GM19467 (cell line): ENCODE results near the gene COPB2.
"Not testable (repeated sequence)": the region's sequence is repeated elsewhere in the genome, so short reads cannot be mapped to it uniquely, and the experiment has no call there.

Experiments
- ATAC-seq: cut with Tn5 transposase; IDR thresholded peaks from one replicate; pipeline ENCODE4 v1.9.1; 2021; ENCODE audit warnings: mild to moderate bottlenecking, moderate library complexity; ENCODE audit not compliant: unreplicated experiment

COPB2 gene

DNA sequence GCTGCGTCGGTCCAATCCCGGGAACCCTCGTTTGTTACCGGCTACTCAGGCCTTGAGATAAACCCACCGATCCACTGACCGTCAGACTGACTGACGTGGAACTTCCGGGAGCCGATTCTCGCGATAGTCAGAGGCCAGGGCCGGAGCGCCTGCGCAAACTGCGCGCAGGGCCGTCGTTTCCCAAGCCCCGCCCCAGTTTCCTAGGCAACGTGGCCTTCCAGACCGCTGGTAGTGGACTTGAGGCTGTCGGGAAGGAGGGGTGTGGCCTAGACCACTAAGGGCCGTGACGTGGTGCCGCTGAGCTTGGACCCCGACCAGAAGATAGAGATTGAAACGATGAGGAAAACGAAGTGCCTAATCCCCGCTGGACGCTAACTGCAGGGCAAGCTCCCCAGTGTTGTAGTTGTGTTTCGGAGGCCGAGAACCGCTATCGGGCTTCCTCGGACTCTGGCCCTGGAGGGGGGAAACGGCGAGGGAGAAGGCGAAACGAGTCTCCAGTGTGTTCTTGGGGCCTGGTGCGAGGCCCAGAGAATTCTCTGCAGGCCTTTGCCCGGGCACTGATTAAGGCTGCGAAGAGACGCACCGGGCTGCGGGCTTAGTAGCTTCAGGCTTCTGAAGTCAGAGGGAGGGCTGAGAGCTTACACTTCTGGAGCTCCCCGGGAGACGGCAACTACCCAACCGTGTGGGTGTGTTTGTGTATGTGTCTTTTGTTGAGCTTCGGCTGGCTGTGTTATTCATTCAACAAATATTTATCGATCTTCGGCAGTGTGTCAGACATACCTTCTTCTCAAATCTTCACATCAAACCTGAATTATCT is at the start of gene COPB2:
COPB2 (minus strand) TSS at position 96 of the 817 bp plus-strand sequence. CDS start 97 bp downstream, outside the sequence.
- peak; percentile 97 for ATAC-seq

DNA sequence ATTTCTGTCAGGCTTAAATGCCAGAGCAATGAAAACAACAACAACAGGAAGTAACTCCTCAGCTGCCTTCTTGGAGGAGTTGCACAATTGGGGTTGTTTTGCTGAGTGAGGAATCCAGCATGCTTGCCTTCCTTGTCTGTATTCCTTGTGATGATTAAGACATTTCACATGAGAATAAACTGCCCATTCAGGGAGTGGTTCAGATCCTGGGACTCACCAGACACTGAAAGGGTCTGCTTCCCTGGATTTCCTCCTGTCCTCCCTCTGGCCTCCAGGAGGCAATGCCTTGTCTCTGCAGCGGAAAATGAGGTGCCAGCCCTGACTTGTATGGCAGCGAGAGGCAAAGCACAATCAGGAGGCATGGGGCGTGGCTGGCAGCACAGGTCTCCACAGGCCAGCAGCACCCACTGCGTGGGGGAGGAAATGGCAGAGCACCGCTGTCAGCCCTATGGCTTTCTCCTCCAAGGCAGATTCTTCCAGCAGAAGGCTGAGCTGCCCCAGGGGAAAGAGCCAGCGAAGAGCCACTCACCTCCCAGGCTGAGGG is 45.4 kb upstream of the COPB2 start:
- no peak for ATAC-seq

DNA sequence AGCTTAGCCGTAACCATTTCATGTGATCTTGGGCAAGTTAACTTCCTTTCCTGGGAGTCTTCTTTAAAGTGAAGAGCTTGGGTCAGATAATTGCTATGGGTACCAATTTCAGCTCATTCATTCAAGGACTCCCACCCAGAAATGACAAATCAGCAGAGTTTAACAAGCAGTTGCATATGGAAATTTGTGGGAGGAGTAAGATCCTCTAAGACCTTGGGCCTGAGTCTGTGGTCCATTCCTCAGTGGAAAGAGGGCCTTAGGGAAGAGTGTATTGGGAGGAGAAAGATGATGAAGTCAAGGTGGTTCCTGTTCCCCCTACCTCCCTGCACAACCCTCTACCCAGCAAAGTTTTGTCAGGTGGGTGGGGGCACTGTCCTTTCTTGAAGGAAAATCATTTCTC is 44.8 kb upstream of the COPB2 start:
- ATAC-seq = no peak

DNA sequence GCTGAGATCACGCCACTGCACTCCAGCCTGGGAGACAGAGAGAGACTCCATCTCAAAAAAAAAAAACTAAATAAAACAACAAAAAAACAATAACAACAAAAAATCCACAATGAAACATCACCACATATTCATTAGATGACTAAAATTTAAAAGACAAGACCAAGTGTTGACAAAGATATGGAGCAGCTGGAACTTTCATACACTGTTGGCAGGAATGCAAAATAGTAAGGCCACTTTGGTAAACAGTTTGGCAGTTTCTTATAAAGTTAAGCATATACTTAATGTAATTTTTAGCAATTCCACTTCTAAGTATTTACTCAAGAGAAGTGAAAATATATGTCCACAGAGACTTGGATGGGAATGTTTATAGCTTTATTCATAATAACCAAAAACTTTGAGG is 43.6 kb upstream of the COPB2 start:
- no peak for ATAC-seq

DNA sequence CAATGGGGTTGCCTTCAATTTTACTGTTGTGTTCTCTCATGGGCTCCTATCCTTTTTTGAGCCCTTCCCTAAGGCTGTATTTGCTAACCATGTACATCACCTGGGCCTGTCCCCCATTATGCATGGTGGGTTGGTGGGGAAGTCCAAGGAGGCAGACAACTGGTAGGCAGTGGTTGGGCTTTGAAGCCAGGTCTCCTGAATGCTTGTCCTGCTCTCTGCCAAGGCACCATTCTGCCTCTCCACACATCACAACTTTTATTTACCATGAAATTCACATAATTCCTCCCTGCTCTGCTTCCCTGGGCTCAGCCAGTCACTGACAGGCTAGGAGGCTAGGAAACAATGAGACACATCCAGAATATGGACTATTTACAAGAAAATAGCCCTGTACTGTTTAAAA is 41.0 kb upstream of the COPB2 start:
- ATAC-seq = no peak

DNA sequence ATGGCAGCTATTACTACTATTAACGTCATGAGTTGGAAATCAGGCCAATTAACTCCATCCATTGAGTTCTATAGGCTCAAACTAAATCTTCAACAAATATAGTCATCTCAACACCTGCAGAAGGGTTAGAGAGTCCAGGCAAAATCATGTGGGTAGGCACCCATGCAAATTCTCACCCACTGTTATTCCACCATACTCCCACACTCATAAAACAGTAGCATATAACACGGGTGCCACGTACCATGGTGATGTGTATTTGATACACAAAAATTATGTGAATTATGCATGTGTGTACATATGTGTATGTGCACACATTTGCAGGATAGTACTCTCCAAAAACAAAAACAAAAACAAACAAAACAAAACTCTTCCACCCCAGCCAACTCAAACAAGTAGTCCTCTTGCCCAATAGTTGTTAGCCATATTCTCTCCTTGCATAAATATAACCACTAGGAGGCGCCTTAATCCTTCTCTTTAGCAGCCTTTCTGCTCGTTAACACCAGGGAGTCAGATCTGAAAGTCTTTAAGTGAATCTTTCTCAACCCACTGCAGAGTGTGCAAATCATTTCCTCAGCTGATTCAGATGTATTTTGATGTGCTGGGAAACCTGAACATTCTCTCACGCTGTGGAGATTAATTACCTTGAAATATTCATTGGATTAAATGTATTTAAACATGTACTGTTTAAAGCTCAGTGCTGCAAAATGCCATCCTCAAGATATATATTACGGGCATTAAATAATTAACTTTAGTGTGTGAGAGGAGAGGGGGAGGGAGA is 38.0 kb upstream of the COPB2 start:
- ATAC-seq = peak; percentile 85

DNA sequence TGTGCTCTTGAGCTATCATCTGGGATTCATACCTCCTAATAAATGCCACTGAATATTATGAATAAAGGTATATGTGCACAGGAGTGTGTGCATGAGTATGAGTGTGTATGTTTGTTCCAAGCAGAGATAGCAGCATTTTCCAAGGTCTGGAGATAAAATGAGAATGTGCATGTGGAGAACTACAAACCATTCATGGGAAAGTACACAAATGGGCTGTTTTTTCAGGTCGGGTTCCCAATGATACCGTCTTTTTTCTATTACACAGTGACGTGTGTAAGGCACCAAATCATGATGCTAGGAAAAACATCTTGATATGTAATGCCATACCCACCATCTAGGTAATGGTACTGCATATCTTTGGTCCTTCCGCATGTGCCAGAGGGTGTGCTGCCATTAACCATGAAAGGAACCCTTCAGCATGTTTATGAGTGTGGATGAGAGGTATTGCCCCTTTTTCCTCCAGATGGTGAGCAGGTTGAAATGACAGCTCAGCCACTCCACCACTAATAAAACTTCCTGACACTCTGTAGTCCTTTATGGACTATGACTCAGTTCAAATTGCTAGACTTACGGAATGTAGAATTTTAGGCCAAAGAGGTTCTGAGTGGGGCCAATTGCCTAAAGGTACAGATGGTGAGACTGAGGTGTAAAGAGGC is 36.4 kb upstream of the COPB2 start:
- no peak for ATAC-seq

DNA sequence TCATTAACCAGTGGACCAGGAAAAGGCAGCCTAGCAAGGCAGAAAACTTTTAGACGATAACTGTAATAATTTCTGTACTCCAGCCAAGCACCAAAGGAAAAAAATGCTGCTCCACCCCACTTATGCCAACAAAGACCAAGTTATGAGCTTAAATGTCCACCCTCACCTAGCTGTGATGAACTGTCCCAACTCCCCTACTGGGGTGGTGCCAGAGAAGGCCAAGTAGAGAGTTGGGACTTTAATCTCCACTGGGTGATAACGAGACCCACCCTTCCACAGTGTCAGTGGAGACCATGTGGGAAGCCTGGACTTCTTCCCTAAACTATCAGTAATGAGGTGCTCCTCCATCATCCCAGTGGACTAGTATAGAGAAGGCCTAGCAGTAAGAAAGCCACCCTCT is 33.8 kb upstream of the COPB2 start:
- ATAC-seq = no peak

DNA sequence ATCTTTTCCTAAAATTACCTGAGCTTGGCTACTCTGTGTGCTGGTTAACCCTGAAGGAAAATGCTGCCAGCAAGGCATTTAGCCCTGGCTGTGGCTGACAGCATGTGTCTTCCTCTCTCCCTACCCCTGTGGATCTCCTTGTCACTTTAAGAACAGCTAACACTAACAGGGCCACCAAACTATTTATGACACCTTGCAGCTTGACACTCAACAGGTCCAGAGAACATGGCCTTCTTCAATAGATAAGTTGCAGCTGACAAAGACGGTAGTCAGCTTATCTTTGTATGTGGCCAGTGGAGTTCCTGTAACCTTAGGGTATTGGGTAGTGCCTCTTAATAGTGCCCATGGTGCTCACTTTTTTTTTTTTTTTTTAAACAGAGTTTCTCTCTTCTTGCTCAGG is 32.0 kb upstream of the COPB2 start:
- no peak for ATAC-seq

DNA sequence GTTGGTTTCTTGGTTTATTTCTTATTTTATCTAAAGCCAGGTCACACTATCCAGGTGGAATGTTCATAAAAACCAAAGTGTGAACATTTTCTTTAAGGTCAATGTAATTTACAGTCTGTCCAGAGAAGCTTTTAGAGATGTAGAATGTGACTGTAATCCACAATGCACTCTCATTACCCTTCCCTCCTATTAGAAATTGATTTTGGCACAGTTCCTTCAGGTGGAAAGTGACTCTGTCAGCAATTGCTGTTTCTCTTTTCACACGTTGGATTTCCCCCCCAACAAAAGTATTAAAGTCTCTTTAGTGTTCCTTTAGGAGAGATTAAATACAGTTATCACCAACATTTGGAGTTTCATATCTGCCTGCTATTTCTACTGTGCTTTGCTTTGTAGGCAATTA is 31.6 kb upstream of the COPB2 start:
- ATAC-seq = no peak

DNA sequence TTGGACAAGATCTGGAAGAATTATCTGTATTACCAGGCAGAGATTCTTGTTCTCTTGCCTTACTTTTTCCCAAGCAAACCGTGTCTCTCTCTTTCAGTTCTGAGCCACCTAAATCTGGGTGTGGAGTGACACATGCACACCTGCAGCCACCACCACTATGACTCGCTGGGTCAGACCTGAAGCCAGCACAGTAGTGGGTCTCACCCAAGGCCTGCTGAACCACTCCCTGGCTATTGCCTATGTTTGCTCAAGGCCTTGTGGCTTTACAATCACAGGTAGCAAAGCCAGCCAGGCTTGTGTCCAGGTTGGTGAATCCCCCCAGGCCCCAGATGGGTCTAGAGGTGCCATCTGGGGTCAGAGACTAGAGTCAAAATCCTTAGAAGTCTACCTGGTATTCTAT is 28.7 kb upstream of the COPB2 start:
- no peak for ATAC-seq

DNA sequence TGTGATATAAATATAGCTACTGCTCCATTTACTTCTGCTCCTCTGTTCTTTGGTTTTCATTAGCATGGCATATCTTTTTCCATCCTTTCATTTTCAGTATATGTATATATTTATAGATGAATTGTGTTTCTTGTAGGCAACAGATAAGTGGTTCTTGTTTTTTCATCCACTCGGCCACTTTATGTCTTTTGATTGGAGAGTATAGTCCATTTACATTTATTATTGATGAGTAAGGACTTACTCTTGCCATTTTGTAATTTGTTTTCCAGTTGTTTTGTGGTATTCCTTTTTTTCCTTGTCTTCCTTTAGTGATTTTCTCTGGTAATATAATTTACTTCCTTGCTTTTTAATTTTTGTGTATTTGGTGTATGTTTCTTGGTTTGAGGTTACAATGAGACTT is 26.8 kb upstream of the COPB2 start:
- ATAC-seq = no peak

DNA sequence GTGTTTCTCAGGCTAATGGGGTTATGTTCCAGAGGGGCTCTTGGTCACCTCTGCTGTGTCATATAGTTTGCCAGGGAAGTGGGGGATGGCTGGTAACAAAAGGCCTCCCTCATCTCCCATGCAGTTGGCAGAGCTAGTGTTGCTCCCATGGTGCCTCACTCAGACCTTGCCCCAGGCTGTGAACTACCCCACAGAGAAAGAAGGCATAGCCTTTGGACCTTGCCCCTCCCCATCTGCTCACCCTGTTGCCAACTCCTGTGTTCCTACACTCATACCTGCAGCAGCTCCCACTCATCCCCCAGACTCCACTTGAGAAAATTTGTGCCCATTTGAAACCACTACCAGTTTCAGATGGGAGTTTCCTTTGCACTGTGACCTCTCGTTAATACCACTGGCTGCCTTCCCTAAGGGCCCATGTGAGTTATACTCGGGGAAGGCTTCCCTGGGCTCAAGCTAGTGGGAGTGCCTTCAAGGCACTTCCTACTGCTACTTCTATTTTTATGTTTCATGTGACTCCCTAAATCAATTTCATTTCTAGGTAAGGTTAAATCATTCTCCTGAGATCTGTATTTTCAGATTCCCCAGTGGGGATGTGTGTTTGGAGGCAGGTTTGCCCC is 25.3 kb upstream of the COPB2 start:
- no peak for ATAC-seq

DNA sequence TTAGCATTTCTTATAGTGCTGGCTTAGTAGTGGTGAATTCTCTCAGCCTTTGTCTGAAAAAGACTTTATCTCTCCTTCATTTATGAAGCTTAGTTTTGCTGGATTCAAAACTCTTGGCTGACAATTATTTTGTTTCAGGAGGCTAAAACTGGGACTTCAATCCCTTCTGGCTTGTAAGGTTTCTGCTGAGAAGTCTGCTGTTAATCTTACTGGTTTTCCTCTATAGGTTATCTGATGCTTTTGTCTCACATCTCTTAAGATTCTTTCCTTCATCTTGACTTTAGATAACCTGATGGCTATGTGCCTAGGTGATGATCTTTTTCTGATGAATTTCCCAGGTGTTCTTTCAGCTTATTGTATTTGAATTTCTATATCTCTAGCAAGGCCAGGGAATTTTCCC is 23.4 kb upstream of the COPB2 start:
- ATAC-seq = not testable (repeated sequence)

DNA sequence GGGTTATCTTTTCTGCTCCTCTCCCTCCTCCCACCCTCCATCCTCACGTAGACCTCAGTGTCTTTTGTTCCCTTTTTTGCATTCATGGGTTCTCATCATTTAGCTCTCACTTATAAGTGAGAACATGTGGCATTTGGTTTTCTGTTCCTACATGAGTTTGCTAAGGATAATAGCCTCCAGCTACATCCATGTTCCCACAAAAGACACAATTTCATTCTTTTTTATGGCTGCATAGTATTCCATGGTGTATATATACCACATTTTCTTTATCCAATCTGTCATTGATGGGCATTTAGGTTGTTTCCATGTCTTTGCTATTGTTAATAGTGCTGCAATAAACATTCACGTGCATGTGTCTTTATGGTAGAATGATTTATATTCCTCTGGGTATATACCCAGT is 11.7 kb upstream of the COPB2 start:
- not testable (repeated sequence) for ATAC-seq

DNA sequence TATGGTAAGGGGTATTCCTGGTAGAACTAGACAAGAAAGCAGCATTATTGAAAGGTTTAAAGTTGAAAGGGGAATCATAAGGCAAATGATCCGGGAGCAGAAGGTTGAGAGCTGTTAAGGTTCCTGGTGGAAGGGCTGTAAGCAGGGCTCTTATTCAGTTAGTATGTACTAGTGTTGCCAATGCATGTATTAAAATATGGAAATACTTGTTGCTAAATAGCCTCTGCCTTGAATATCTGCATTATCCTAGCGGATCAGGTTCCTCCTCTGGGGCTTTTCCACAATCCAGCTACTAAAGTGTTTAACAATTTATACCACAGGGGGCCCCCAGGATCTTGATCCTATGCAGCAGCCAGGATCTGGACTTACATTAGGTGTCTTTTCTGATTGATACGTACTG is 7.3 kb upstream of the COPB2 start:
- ATAC-seq = no peak

DNA sequence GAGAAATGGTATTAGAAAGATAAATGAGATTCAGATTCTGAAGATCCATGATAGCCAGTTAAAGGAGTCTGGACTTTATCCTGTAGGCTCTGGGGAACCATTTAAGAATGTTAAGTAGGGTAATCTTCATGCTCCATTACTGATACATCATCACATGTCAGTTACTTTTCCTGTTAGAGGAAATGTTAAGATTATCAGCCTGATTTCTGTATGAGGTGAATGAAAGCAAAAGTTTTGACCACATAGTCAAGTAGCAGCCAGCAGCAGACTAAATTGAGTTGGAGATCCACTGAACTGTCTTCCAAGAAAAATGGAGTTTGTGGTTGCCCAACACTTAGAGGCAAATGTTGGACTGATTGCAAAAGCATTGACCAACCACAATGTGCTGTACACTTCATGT is 4.7 kb upstream of the COPB2 start:
- no peak for ATAC-seq

DNA sequence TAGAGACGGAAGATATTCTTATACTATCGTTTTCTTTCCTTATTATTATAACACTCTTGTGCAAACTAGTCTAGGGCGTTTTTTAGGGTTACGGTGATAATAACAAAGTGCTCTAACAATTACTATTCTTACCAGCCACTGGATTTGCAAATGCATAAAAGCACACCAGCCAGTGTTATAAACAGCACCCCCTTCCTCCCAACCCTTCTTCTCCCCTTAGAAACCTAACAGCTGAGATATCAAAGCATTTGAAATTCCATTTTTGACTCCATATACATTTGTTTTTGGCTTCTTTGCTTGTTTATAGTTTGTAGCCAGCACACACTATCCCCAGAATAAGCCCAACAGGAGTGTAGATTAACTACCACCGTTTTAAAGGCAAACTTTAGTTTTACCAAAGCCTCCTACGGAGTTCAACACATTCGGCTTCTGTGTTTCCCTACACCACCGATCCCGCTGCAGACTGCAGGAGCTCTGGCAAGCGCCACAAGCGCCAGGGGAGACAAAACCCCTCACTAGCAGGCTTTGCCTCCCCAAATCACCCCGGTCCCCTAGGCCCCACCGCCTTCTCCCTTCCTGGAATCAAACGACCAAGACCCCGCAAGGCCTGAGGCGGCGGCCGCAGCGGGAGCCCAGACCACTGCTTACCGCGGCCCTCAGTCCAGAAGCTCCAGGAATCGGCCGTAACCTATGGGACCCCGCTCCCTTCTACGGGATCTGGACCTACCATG is 461 bp downstream of the COPB2 start:
- ATAC-seq = peak; percentile 37

DNA sequence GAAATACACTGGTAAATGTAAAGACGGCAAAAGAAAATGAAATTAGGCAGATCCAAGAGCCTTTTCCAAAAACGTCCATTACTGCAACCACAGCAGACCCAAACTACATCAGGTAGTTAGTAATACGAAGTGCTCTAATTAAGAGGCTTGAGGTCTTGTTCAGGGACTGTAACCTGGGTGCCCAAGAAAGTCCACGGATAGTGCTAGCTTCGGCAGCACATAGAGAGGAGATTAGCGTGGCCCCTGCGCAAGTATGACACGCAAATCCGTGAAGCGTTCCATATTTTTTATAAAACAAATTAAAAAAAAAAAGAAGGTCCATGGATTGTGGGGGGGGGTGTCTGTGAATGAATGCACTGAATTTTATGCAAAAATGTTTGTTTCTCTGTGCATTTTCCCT is 1.4 kb downstream of the COPB2 start:
- ATAC-seq = no peak

DNA sequence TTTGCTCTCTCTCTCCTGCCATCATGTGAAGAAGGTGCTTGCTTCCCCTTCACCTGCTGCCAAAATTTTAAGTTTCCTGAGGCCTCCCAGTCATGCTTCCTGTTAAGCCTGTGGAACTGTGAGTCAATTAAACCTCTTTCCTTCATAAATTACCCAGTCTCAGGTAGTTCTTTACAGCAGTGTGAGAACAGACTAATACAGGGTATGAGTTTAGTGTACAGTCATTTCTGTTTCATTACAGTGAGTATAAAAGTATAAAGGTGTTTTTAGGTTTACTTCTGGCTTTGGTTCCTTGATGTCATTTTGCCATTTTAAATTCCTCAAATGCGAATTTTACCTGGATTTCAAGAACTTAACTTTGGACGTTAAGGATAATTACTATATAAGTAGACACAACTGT is 7.2 kb downstream of the COPB2 start:
- not testable (repeated sequence) for ATAC-seq
